K562 (cell line): ENCODE measurements around the gene CLDN5. TPM values are rescaled to one million over a fixed set of nuclear protein-coding genes. Genes with fewer than 3 reads are reported as not detected.

Experiments
- BCL6 ChIP-seq: fragments of 250-450 bp; sonication (Bioruptor Pico); IDR thresholded peaks from 2 replicates; pipeline ENCODE4 v1.4.0; 2020
- DLX4 ChIP-seq: fragments of 250-450 bp; sonication (Bioruptor Pico); IDR thresholded peaks from 2 replicates; pipeline ENCODE4 v1.6.1; 2021; ENCODE audit warnings: mild to moderate bottlenecking
- ETS2 ChIP-seq: IDR thresholded peaks from 2 replicates; pipeline ENCODE4 v1.6.1; 2016; ENCODE audit warnings: borderline replicate concordance, missing genetic modification characterization, mild to moderate bottlenecking, moderate library complexity, missing compliant biosample characterization; ENCODE audit not compliant: poor library complexity, severe bottlenecking
- HBP1 ChIP-seq: fragments of 450-650 bp; formaldehyde crosslinking; IDR thresholded peaks from 2 replicates; pipeline ENCODE4 v1.4.0; 2022; ENCODE audit warnings: missing genetic modification characterization
- KDM5B ChIP-seq: fragments of 200-600 bp; sonication (generic); IDR thresholded peaks from 2 replicates; pipeline ENCODE4 v1.6.1; 2012; ENCODE audit warnings: low read depth, mild to moderate bottlenecking, moderate library complexity, low read length, control low read depth, inconsistent platforms; ENCODE audit not compliant: insufficient replicate concordance
- MGA ChIP-seq: fragments of 450-650 bp; IDR thresholded peaks from 2 replicates; pipeline ENCODE4 v1.6.1; 2016; ENCODE audit warnings: mild to moderate bottlenecking, moderate library complexity
- MYBL2 ChIP-seq, 2 experiments: fragments of 450-650 bp in 1 of 2; sonication (generic) in 1 of 2; formaldehyde crosslinking in 1 of 2; IDR thresholded peaks; 2 replicates each; pipeline versions ENCODE4 v1.6.1 to v1.8.1; 2017 to 2022; ENCODE audit warnings: borderline replicate concordance in 1 of 2, inconsistent platforms in 1 of 2, low read depth in 1 of 2, mild to moderate bottlenecking in 1 of 2, missing genetic modification reagents in 1 of 2, moderate library complexity in 1 of 2
- NR3C1 ChIP-seq: sonication (generic); formaldehyde crosslinking; IDR thresholded peaks from 2 replicates; pipeline ENCODE4 v1.8.1; 2022; ENCODE audit warnings: missing genetic modification reagents
- SETDB1 ChIP-seq: IDR thresholded peaks from one replicate; pipeline ENCODE4 v1.6.1; 2012; ENCODE audit warnings: low read length, control low read depth, inconsistent platforms
- ZFP36 ChIP-seq: fragments of 150-350 bp; IDR thresholded peaks from 2 replicates; pipeline ENCODE4 v1.6.1; 2018; ENCODE audit warnings: low read length, low read depth; ENCODE audit not compliant: partially characterized antibody
- ZNF263 ChIP-seq: sonication (generic); formaldehyde crosslinking; IDR thresholded peaks from 2 replicates; pipeline ENCODE4 v1.8.0; 2022; ENCODE audit warnings: mild to moderate bottlenecking, missing genetic modification reagents, borderline replicate concordance
- ZNF384 ChIP-seq: IDR thresholded peaks from 2 replicates; pipeline ENCODE4 v1.6.1; 2012; ENCODE audit warnings: low read depth, low read length, improper control_type of control experiment
- ZNF511 ChIP-seq: sonication (generic); formaldehyde crosslinking; IDR thresholded peaks from 2 replicates; pipeline ENCODE4 v1.8.0; 2022; ENCODE audit warnings: mild to moderate bottlenecking, missing genetic modification reagents
- ZNF57 ChIP-seq: fragments of 450-650 bp; formaldehyde crosslinking; IDR thresholded peaks from 2 replicates; pipeline ENCODE4 v1.4.0; 2020; ENCODE audit warnings: mild to moderate bottlenecking, moderate library complexity
- ZNF717 ChIP-seq: fragments of 250-450 bp; sonication (Bioruptor Pico); IDR thresholded peaks from 2 replicates; pipeline ENCODE4 v1.5.0; 2021
- polyA plus RNA-seq, 8 experiments: library from polyadenylated mRNA; depleted of rRNA in 4 of 8; stranded (reverse) in 5 of 8; unstranded in 3 of 8; fragments of >200 nt; fragmentation: Nextera tagmentation in 2 of 8; fragmentation: Illumina TruSeq in 1 of 8; extraction: Ambion mirVana in 2 of 8; extraction: Trizol in 1 of 8; gene quantifications; 2 replicates each; pipeline versions ENCODE4 v1.2.1 to v1.2.3, GENCODE V29; 2011 to 2014; ENCODE audit warnings: inconsistent platforms in 1 of 8, missing spikeins in 1 of 8
- total RNA-seq, 7 experiments: library from RNA; depleted of rRNA in 6 of 7; stranded (reverse); fragments of >200 nt in 6 of 7; fragmentation: Illumina TruSeq in 2 of 7; extraction: Trizol in 2 of 7; gene quantifications; 2 replicates each; pipeline versions ENCODE4 v1.2.1 to v1.2.3, GENCODE V29; 2011 to 2021; ENCODE audit warnings: low replicate concordance in 1 of 7

The CLDN5 gene
- total and polyA plus RNA-seq, 9 of the 15 experiments (the other 6 are each of a cell fraction or from before 2014, with no cell fraction given): 0.20 TPM; not detected in 8

- TF ChIP-seq NR3C1 (peak; percentile 3; the same call in 1 of the 2 replicates), SETDB1 (peak; percentile 73), DLX4 (CRISPR knock-in tag) (no peak), KDM5B (peak; percentile 18), MYBL2 (IDR thresholded peaks at IDR 0.05; ENCODE audit: low read depth) (no peak), MYBL2 (CRISPR knock-in tag; IDR thresholded peaks at IDR 0.05; ENCODE audit: borderline replicate concordance) (no peak), BCL6 (CRISPR knock-in tag) (no peak), ZNF717 (CRISPR knock-in tag) (no peak), ZNF511 (no peak), MGA (no peak), ZFP36 (no peak), HBP1 (CRISPR knock-in tag) (no peak), ZNF57 (CRISPR knock-in tag) (no peak), ZNF263 (CRISPR knock-in tag) (no peak), ETS2 (tag) (no peak), ZNF384 (no peak)
These were observed 5.6 kb downstream of the CLDN5 start (continued) for GRCh38 chr22:19518635-19519034.
